Activated CD8-positive, alpha-beta memory T cell treated with anti-CD3 and anti-CD28 coated beads for 36 hours (primary cell): ENCODE results near the gene GPR34. TPM values are rescaled to one million over a fixed set of nuclear protein-coding genes. Genes with fewer than 3 reads are reported as not detected.
"Not testable (repeated sequence)": the region's sequence is repeated elsewhere in the genome, so short reads cannot be mapped to it uniquely, and the experiment has no call there.

Source experiments
- CTCF ChIA-PET: fragments of 350-600 bp; sonication (Branson Sonifier 250); formaldehyde crosslinking; loops from one replicate; lab custom pipeline; 2021; ENCODE audit warnings: antibody characterized with exemption; lab: Charles Lee
- POLR2A ChIA-PET: fragments of 350-600 bp; sonication (Branson Sonifier 250); formaldehyde crosslinking; loops from one replicate; lab custom pipeline; 2021; ENCODE audit warnings: antibody characterized with exemption; lab: Charles Lee
- total RNA-seq, 2 experiments: library from RNA; stranded (reverse); gene quantifications; one replicate each; pipeline ENCODE4 v1.2.3, GENCODE V29; 2021

Gene GPR34
- total RNA-seq: 1 to 10 TPM in 1 of 2 experiments, under 1 TPM in 1; 0.97 to 1.0 TPM

GRCh38 chrX:41688835-41689234 lies at the start of gene GPR34:
Gene GPR34 (plus strand): TSS chrX:41688973. CDS start chrX:41695634, 6,661 bp downstream.
- ChIA-PET POLR2A (interaction anchor here (1.0 kb wide), 1 partner anchor 24 kb away, joined by 3 read pairs; no protein-coding TSS in a partner anchor), CTCF (no interaction called here)

- CTCF ChIA-PET, POLR2A ChIA-PET: not testable (repeated sequence)
These were observed 42.6 kb upstream of the GPR34 start for GRCh38 chrX:41646201-41646600.

- POLR2A ChIA-PET: no interaction called here
- CTCF ChIA-PET: no interaction called here
These were observed 35.6 kb upstream of the GPR34 start for GRCh38 chrX:41653125-41653524.

DNA sequence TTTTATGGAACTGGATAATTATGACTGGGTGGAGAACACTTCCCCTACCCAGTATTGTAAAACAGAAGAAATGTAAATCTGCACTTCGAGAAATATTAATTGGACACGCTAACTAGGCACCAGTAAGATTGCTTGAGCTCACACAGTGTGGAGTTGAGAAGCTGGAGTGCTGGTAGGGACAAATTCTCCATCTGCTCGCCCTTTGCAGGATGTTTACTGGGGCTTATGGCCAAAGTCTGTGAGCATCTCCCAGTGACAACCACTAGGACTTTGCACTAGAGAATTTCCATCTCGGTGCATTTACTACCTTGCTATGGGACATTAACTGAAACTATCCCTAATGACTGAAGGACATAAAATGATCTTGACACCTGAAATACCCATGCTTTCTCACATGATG lies 33.7 kb upstream of the GPR34 start:
- CTCF ChIA-PET: no interaction called here
- POLR2A ChIA-PET: no interaction called here

- CTCF ChIA-PET: no interaction called here
- POLR2A ChIA-PET: no interaction called here
These were observed 33.1 kb upstream of the GPR34 start for GRCh38 chrX:41655631-41656030.

GRCh38 chrX:41661366-41662095 lies 27.2 kb upstream of the GPR34 start:
- CTCF ChIA-PET: no interaction called here
- POLR2A ChIA-PET: no interaction called here

GRCh38 chrX:41664375-41664901 lies 24.3 kb upstream of the GPR34 start:
- ChIA-PET CTCF (no interaction called here), POLR2A (no interaction called here)

DNA sequence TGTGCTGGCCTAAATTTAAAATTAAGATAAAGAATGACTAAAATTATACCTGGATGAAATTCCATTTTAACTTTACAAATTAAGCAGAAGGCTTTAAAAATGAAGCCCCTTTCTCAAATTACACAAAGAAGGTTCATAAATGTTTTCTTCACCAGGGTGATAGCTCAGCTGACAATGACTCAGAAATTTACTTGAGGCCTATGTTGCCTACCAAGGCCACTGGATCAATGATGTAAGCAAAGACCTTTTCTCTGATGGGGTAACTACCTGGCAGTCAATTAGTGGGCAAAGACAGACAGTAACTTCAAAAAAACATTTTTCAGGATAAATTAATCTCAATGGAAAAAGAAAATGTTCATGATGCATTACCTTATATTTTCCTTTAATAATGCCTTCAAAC lies 23.9 kb upstream of the GPR34 start:
- POLR2A ChIA-PET: interaction anchor here (0.9 kb wide), 1 partner anchor 24 kb away, joined by 3 read pairs; the partner anchor contains the start of gene GPR34
- CTCF ChIA-PET: no interaction called here

DNA sequence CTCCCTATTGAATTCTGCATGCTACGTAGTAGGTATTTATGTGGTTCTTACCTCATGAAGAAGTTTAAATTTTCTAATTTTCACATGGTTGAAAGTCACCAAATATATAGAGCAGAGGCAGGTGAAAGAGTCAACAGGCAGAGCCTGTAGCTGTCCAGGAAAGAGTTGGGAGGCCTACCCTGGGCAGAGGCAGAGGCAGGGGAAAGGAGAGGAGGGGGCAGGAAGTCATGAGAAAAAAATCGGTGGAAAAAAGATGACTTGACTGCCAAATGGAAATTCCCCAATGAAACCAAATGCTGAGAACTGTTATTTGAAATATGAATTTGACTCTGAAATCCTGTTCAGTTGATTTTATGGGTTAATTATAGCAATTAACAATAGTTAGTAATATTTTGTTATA lies 23.1 kb upstream of the GPR34 start:
- ChIA-PET POLR2A (interaction anchor here (0.9 kb wide), 1 partner anchor 23 kb away, joined by 3 read pairs; the partner anchor contains the start of gene GPR34), CTCF (no interaction called here)

DNA sequence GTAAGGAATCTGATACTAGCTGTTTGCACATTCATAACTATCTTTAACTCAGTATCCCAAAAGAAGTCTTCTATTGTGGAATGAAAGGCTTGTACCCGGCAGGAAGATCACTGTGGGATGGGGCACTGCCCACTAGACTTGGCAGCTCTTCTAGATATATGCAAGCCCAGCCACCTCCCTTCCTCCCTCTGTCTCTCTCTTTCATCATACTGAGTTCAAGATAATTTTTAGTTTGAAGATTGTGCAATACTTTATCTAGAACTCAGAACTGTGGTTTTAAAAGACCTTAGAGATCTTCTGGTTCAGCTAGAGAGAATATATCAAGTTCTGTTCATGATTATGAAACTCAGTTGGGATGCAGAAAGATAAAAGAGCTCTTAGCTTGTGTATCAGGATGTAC lies 22.5 kb upstream of the GPR34 start:
- CTCF ChIA-PET: no interaction called here
- POLR2A ChIA-PET: no interaction called here

DNA sequence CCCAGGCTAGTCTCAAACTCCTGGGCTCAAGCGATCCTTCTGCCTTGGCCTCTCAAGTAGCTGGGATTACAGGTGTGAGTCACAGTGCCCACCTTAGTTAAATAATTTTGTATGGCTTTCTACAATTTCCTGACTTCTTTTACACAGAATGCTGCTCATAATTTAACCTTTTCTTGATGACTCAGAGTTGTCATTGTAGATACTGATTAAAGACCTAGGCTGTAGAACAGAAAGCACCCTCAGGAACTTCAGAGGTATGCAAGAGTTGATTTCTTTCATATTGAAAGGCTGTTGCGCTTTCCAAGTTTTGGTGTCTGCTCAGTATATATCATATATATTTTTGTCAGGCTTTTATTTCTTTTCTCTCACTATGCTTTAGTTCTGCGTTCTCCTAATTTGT lies 21.1 kb upstream of the GPR34 start:
- ChIA-PET CTCF (no interaction called here), POLR2A (no interaction called here)

- ChIA-PET CTCF (no interaction called here), POLR2A (no interaction called here)
These were observed 18.7 kb upstream of the GPR34 start for GRCh38 chrX:41670112-41670511.

- ChIA-PET POLR2A (no interaction called here), CTCF (no interaction called here)
These were observed 17.7 kb upstream of the GPR34 start for GRCh38 chrX:41671082-41671481.

GRCh38 chrX:41672643-41673042 lies 16.1 kb upstream of the GPR34 start:
- ChIA-PET POLR2A (no interaction called here), CTCF (no interaction called here)

DNA sequence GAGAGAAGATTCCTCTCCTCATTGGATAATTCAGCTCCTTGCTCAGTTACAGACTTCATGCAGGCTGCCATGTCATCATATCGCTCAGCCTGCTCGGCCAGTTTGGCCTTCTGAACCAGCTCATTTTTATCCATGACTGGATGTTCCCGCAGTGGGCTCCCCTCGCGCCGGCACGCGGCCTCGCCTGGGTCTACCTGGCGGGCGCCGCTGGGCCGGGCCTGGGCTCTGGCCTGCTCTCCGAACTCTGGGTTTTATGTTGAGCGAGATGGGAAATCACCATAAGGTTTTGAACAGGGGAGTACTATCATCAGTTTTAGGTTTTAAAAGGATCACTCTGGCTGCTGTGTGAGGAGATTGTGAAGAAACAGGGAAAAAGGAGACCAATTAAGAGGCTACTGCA lies 12.4 kb upstream of the GPR34 start:
- POLR2A ChIA-PET, CTCF ChIA-PET: not testable (repeated sequence)

GRCh38 chrX:41677183-41678060 lies 11.4 kb upstream of the GPR34 start:
- ChIA-PET POLR2A (no interaction called here), CTCF (no interaction called here)

DNA sequence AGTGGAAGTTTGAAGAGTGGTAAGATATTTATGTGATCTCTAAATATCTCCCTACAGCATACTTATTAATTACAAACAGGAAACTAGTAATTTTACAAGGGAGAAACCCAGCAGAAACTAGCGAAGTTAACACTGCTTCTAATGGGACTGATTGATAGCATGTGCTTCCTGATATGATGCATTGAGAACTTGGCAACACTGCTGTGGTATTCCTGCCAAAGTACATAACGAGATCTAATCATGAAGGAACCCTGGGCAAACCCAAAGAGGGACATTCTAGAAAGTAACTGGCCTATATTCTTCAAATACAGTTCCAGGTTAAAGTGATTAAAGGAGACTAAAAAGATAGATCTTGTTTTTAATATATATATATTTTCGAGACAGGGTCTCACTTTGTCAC lies 4.6 kb upstream of the GPR34 start:
- CTCF ChIA-PET: no interaction called here
- POLR2A ChIA-PET: no interaction called here

- POLR2A ChIA-PET: no interaction called here
- CTCF ChIA-PET: no interaction called here
These were observed 3.8 kb upstream of the GPR34 start for GRCh38 chrX:41684940-41685339.

GRCh38 chrX:41686788-41687187 lies 2.0 kb upstream of the GPR34 start:
- POLR2A ChIA-PET: no interaction called here
- CTCF ChIA-PET: no interaction called here

- CTCF ChIA-PET: no interaction called here
- POLR2A ChIA-PET: interaction anchor here (1.0 kb wide), 1 partner anchor 23 kb away, joined by 3 read pairs; no protein-coding TSS in a partner anchor
These were observed 617 bp upstream of the GPR34 start for GRCh38 chrX:41688156-41688555.
